Stimulated activated CD8-positive, alpha-beta memory T cell treated with anti-CD3 and anti-CD28 coated beads, Interleukin-7, amount 100 ng/mL, for 48 hours (primary cell): ENCODE data around the gene HOXD11.

ENCODE experiments used
- DNase-seq, 2 donors: peaks; one replicate each; pipeline ENCODE4 v3.0.0-alpha.2; 2020; ENCODE audit warnings: low read depth in 1 of 2; ENCODE audit errors: extremely low read depth in 1 of 2

Gene HOXD11

DNA sequence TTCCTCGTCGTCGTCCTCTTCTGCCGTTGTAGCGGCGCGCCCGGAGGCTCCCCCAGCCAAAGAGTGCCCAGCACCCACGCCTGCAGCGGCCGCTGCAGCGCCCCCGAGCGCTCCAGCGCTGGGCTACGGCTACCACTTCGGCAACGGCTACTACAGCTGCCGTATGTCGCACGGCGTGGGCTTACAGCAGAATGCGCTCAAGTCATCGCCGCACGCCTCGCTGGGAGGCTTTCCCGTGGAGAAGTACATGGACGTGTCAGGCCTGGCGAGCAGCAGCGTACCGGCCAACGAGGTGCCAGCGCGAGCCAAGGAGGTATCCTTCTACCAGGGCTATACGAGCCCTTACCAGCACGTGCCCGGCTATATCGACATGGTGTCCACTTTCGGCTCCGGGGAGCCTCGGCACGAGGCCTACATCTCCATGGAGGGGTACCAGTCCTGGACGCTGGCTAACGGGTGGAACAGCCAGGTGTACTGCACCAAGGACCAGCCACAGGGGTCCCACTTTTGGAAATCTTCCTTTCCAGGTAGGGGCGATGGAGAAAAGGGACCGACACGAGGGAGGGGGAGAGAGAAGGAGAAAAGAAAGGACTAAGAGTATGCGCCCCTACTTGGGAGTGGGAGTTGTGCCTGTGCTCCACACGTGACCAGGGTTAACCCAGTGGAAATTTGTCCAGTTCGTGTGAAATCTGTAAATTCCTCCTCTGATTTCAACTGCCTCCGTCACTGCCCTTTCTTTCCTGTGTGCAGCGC is 13.8 kb upstream of the HOXD11 start:
- DNase-seq: no peak

DNA sequence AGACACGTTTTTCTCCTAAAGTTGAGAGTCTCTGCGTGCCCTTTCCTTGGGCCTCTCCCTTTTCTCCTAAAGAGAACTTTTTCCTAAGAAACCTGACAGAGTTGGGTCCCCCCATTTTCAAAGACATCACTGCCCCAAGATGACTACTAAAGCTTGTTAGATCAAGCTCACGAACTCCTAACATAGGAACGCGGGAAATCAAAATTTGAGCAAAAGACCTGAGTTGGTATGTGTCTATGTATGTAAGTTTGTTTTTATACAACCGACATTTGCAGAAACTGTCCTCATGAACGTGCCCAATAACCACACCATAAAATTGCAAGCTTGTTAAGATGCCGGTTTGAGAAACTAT is 13.2 kb upstream of the HOXD11 start:
- no peak for DNase-seq

DNA sequence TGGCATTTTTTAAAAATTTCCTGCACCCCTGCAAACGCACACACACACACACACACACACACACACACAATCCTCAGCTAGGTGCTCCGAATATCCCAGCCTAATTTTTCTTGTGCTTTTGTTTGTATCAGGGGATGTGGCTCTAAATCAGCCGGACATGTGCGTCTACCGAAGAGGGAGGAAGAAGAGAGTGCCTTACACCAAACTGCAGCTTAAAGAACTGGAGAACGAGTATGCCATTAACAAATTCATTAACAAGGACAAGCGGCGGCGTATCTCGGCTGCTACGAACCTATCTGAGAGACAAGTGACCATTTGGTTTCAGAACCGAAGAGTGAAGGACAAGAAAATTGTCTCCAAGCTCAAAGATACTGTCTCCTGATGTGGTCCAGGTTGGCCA is 12.7 kb upstream of the HOXD11 start:
- DNase-seq: no peak

DNA sequence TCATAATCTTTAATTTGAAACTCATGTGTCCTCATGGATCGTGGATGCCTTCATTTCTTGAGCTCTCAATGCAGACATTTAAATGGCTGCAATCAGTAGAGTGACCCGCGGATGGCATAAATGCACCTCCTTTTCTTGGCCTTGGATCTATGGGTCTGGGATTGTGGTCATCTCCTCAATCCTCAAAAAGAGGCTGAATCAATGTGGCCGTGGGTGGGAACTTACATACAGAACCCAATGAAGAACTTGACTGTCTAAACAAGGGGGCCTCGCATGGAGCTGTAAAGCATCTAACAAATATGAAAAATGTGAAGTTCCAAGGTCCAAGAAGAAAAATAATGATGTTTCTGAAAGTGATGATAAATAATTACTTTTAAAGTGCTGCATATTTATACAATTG is 11.7 kb upstream of the HOXD11 start:
- no peak for DNase-seq

DNA sequence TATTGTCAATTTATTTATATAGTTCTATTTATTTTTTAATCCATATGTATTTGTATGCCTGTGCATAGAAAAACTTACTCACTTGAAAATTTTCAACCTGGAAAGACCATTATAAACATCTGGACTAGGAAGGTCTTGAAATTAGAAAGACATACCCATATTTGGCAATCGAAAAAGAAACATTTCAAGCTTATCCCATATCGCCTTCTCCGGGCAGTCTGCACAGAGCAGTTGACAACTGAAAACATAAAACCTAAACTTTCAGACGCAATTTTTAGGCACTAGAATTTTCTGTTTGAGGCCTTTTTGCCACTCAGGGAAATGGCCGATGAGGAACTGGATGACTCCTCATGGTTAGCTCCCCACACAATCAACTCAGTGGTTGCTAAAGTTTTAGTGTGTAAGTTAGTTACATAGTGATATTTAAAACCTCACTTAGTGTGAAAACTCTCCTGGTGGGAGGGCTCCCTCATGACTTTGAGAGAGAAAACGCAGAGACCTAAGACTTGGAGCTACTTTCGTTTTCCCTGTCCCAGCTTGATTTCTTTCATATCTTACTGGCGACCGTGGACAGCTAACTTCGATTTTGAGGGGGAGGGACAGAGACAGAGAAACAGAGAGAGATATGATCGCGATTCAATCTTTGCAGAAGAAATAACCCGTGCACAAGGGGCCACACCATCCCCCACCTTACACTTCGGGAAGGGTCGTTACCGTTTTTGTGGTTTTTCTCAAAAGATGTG is 10.7 kb upstream of the HOXD11 start:
- DNase-seq: no peak

DNA sequence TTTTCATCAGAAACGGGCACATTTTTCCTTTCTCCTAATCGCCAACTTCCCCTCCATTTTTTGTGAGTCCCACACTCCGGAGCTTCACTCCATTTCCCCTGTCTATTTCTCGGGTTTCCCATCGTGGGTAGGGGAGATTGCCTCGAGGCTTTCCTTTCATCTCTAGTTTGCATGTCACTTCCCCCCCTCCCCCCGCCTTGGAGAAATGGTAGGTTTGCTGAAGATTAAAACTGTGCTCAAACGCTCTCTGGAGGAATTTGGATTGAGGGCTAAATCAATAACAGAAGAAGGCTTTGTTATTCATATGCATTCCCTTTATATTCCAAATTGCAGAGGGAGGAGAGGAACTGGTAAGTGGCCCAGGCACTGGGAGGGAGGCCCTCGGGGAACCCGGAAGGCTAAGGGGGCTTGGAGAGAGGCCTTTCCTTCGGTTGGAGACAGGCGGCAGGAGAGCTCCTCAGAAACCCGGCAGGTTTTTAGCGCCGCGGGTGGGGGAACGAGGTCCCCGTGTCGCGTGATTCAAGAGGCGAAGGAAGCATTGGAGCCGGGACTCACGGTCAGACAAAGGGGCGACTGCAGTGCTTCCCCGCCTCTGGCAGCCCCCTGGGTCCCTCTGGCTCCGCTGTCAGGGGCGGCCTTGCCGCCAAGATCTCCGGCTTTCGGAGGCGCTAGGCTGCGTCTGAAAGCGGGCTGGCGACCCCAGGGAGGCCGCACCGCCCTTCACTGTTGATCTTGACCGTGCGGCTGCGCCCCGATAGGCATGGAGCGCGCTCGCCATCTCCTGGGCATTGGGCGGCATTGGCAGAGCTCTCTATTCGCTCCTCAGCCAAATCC is 9.9 kb upstream of the HOXD11 start:
- DNase-seq: no peak

DNA sequence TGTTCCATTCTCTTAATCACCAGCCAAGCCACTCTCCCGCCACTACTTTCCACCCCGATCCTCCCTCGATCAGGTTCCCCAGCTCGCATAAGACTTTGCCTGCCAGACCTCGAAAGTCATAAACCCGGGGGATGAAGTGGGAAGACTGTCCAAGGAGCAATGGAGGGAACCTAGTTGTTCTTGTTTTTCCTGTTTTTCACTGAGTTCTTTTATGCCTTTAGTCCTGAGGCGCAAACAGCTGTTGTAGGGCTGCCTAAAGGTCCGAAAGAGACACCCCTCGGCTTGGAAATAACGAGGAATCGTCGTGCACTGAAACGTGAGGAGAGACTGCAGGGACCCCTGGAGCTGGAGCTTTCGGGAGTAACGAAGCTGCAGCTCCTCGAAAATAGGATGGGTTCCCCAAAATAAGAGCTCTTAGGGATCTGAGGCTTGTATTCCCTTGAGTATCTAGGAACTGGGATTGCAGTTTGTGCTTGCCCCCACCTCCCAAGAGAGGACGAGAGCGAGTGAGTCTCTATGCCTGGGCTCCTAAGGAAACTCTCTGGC is 9.2 kb upstream of the HOXD11 start:
- DNase-seq: no peak

DNA sequence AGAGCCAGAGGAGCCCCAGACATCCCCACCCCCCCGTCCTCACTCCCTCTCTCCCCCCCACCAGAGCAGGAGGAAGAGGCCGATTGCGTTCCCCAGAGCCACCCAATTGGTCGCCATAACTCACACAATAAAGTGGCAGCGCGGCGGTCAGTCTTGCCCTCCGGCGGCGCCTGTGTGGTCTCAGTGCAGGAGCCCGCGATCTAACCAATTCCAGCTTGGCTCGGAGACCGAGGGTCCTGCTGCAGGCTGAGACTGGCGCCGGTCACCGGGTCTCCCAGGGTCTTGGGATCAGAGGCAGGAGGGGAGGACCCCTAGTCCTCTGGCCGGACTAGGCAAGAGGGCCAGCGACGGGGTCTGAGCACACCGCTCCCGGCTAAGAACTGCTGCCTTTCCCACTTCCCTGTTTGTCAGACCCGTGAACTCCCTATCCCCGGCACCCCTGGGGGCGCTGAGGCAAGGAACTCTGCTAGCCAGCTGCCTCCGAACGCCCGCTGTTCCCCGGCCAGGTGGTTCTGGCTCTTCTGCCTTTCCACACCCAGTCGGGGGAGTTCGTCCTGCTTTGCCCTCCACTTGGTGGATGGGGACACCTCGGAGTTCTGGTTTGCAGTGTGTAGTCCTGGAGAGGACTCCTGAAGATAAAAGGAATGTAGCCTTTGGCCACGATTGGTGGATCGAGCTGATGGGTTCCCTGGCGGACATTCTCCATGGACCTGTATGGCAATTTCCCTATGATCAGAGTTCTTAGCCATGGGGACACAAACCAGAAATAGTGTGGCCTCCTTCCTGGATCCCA is 8.5 kb upstream of the HOXD11 start:
- DNase-seq: no peak

DNA sequence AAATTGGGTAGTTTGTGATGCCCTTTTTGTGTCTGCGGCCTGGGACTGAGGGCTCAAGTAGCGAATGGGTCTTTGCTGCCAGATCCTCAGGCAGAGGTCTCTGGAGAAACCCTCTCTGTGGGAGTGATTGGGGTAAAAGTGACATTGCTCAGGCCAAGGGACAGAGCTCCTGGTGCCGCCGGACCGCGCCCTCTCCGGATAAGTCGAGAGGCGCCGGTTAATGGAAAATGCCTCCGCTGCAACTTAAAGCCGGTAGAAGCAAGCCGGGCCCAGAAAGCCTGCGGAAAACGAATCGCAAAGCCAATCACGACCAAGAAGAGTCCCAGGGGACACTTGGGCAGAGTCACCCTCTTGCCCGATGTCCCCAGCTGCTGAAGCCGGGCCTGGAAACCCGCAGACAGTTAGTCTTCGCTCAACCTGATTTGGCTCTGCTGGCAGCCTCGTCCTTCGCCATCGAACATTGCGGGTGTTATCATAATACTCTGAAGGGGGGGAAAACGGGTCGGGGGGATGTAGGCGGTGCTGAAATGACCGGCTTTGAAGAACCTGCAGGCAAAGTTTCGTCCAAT is 7.8 kb upstream of the HOXD11 start:
- DNase-seq: no peak

DNA sequence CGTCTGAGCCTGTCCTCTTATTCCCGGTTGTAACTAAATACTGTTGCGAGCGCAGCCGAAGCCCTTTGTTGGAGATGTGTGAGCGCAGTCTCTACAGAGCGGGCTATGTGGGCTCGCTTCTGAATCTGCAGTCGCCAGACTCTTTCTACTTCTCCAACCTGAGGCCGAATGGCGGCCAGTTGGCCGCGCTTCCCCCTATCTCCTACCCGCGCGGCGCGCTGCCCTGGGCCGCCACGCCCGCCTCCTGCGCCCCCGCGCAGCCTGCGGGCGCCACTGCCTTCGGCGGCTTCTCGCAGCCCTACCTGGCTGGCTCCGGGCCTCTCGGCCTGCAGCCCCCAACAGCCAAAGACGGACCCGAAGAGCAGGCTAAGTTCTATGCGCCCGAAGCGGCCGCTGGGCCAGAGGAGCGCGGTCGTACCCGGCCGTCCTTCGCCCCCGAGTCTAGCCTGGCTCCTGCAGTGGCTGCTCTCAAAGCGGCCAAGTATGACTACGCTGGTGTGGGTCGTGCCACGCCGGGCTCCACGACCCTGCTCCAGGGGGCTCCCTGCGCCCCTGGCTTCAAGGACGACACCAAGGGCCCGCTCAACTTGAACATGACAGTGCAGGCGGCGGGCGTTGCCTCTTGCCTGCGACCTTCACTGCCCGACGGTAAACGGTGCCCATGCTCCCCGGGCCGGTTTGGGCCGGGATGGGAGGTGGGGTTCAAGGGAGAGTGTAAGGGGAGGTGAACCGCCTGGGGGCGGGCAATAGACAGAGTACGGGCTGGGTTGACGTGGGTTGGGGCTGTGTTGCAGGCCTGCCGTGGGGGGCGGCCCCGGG is 7.1 kb upstream of the HOXD11 start, which contains the start of gene HOXD12:
HOXD12 (plus strand) TSS at position 68 of the 819 bp plus-strand sequence; CDS start at position 75, 7 bp downstream.
- no peak for DNase-seq

DNA sequence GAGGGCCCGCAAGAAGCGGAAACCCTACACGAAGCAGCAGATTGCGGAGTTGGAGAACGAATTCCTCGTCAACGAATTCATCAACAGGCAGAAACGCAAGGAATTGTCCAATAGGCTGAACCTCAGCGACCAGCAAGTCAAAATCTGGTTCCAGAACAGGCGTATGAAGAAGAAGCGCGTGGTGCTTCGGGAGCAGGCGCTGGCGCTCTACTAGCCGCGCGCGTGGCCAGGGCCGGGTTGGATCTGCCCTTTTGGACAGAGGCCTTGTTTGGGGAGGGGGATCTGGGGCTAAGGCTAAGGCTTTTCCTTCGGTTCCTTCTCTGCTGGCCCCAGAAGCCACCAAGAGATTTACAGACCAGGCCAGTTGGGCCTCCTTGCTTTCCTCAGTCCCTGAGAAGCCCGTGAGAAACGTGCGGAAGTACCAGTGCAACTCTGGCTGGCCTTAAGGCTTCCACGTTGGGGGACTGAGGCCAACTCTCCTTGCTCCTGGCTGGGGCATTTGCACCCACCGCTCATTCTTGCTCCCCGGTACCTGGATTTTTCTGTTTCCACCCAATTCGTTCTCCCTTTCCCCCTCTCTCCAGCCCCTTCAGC is 6.4 kb upstream of the HOXD11 start:
- DNase-seq: no peak

DNA sequence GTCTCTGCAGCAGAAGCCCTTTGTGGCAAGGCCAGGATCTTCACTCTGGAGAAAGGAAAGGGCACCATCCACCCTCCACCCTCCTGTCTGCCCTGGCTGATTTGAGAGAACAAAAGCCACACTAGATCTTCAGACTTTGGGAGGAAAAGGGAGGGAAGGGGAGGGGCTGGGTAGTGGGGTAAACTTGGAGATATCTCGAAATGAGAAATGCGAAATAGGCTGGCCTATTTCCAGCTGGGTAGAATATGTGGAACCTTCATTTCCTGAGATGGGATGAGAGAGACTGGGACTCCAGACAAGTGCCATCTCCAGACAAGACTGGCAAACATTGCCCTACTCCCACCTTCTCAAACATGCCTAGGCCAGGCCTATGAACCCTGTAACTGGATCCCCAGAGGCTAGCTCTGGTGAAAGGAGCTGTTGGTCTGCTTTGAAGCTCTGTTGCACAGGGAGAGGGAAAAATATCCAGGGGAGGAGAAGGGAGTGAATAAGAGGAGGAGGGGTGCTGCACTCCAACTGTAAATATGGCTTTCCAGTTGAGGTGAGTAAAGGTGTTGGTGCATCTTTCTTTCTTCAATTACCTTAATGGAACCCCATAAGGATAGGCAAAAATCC is 5.8 kb upstream of the HOXD11 start:
- DNase-seq: no peak

DNA sequence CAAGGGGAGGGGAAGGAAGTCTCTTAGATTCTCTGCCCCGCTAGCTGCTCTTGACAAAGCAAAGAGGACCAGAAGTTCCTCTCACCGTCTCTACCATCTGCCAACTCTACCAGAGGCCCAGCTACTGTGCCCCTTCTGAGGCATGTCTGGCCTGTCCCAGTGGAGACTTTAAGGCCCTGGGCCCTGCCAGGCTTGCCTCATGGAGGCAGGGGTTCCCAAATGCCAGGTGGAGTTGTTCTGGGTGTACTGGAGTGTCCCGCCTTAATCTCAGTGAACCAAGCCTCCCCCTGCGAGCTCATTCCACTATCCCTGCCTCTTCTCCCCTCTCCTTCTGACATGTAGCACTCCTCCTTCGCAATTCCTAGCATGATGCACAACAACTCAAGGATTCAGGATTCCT is 5.2 kb upstream of the HOXD11 start:
- DNase-seq: no peak

DNA sequence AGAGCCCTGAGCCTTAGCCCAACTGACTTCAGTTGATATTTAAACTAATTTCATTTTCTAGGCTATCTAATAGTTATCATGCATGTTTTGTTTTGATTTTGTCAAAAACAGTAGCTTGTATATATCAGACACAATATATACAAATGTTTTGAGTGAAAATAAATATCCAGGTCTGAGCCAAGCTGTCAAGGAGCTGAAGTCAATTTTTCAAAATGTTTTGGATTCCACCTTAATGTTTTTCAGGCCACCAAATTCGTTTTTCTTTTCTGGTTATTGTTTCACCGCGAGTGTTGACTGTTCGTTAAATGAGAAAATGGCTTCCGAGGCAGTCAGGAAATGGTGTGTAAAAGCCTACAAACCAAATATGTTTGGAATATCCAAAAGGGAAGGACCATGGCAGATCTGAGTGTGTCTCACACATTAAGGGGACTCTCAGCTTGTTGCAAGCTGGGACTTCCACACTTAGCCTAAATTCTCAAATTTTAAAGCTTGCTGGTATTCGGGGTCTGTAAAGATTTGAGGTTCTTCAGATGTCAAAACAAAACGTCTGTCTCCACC is 4.7 kb upstream of the HOXD11 start:
- no peak for DNase-seq

DNA sequence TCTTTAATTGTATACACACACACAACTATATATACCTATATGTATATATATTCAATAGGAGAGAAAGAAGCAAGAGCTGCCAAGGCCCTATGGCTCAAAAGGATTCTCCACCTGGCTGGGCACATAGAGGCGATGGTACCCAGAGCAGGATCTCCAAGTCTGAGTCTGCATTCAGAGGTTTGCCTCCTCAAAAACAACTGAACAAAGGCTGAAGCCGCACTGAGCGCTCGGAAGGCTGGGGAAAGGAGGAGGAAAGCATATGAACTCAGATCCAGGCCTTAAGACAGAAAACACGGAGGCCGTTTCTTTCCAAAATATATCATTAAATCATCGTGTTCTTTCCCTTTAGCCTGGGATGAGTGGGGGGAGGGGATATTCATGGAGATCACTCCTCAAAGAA is 3.9 kb upstream of the HOXD11 start:
- DNase-seq: no peak

DNA sequence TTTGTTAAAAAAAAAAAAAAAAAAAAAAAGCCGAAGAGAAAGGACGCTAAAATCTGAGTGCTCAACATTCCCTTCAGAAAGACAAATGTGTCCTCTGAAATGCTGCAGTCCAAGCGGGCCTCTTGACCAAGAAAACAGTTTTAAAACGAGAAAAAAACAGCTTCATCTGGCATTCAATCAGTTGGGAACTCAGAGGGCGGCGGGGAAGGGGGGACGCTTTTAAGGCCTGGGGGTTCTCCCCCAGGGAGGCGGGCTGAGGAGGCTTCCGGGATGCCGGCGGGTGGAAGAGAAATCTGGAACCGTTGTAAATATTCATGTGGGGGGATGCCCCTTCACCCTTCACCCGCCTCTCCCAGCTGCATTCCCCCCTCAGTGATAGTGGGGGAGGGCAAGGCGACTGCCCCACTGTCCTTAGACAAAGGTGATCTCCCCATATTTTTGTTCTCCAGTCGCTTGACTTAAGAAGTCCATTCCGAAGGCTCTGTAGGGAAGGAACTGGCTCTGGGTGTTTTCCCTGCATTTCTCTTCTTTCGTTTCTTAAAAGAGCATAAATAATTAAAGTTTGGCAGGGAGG is 3.3 kb upstream of the HOXD11 start:
- no peak for DNase-seq

DNA sequence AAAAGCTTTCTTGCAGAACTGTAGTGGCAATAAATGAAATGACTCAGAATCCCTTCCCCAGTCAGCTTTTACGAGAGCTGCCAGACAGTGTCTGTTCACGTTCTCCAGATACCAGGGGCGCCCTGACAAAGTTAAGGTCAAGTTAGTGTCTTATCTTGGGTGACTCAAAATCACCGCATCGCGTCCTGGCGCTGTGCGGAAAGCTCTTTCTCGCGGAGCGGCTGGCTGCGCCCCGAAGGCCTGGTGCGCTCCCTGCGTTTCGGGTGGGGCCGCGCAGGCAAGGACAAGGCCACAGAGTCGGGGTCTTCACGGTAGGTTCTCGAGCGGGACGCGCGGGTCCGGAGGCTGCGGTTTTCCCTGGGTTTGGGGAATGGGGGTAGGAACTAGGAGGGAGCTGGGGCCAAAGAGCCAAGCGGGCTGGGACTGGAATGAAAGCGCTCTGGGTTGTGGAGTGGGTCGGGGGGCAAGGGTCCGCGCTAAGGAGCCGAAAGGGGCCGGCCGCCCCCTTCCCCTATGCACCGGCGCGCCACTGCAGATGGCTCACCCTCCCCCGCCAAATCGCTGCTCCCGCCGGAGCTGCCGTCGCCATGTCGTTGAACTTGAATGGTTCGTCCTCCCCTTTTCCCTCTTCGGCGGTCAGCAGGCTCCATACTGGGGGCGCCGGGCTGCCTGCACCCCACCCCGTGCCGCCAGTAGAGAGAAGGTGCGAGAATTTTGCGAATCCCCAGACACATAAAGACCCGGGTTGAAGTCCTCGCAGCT is 2.6 kb upstream of the HOXD11 start:
- DNase-seq: no peak
